ENCODE data around the gene CDKN2A.

CDKN2A gene

GRCh38 chr9:21993893-21994555, at the start of gene CDKN2A:
Gene CDKN2A, minus strand, starts transcription at chr9:21994392.
- DNase-seq: no peak

DNA sequence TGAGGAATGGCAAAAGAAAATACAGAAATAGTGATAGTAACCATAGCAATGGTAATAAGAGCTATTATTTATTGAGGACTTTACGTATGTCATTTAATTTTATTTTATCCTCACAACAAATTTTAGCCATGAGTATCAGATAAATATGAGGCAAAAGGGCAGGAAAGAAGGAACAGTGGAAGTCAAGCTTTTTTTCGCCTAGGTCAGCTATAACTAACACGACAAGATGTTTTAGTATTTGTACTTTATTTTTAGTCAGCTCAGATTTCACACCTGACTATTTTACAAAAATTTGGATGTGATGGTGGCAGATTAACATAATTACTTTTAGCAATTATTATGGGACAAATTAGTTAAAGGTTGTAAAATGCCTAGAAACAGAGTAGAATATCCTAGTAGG, 49.7 kb upstream of the CDKN2A start:
- no peak for DNase-seq

GRCh38 chr9:22041775-22042174, 47.6 kb upstream of the CDKN2A start:
- no peak for DNase-seq

- no peak for DNase-seq
These were observed 47.2 kb upstream of the CDKN2A start for GRCh38 chr9:22041344-22041743.

DNA sequence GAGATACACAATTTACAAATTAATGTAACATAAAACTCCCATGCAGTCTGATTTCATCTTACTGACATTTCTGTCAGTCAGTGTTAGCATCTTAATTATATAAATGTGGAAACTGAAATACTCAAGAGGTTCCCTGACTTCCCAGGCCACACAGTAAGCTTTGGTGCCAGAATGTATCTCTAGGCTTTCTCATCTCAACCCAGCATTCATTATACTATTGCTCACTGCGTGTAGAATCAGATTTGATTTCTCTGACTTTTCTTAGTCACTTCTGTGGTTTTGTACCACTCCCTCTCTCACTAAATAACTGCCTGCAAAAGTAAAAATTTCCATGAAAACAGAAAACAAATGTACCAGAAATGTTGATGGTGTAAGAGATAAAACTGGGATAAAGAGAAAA, 46.6 kb upstream of the CDKN2A start:
- DNase-seq: no peak

- no peak for DNase-seq
These were observed 45.1 kb upstream of the CDKN2A start for GRCh38 chr9:22039258-22039657.

- DNase-seq: peak; percentile 18
These were observed 43.9 kb upstream of the CDKN2A start for GRCh38 chr9:22037954-22038690.

GRCh38 chr9:22036866-22037626, 42.9 kb upstream of the CDKN2A start:
- no peak for DNase-seq

GRCh38 chr9:22035591-22036011, 41.4 kb upstream of the CDKN2A start:
- no peak for DNase-seq

GRCh38 chr9:22033012-22033630, 38.9 kb upstream of the CDKN2A start:
- no peak for DNase-seq

DNA sequence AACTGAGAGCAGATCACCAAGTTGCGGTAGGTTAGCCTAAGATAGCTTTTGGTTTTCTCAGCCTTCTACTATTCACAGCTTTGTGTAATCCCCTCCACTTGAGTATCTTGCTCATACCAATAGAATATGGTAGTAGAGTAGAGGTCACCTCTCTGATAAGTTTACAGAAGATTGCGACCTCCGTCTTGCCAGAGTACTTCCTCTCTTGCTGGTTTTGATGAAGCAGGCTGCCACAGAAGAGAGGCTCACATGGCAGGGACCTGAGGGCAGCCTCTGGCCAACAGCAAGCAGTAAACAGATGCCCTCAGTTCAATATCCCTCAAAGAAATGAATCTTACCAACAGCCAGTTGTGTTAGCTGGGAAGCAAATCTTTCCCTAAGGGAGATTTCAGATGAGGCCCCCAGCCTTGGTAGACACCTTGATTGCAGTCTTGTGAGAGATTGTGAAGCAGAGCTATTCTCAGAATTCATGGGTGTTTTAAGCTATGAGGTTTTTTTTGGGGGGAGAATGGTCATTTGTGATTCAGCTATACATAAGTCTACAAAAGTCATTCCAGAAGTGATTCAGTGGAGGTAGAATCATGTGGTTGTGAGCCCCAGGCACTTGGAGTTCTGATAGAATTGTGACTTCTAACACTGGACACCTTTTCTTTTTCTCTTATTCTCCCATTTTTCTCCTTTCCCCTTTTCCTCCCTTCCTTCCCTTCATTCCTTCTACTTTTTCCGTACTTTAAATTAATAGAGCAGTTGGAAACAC, 37.6 kb upstream of the CDKN2A start:
- no peak for DNase-seq

DNA sequence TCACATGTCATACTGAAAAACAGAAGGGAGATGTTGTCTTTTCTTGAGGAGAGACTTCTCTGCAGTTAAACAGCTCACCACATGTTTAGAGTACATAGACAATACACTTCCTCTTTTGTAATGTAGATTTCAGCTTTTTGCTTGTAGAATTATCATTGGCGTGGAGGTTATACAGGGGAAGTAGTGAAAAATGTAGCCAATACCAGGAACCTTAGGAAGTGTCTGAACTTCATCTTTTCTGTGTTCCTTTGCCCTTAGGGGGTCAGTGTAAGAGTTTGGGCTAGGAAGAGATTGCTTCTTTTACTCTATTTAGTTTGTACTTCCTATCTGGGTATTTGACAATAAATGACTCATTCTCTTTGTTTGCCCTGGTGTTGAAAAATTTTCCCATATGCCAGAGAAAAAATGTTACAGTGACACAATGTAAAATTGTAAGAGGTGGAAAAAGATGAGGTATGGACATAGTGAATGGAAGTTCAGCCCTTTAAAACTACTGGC, 36.0 kb upstream of the CDKN2A start:
- no peak for DNase-seq

GRCh38 chr9:22029231-22029630, 35.0 kb upstream of the CDKN2A start:
- DNase-seq: no peak

DNA sequence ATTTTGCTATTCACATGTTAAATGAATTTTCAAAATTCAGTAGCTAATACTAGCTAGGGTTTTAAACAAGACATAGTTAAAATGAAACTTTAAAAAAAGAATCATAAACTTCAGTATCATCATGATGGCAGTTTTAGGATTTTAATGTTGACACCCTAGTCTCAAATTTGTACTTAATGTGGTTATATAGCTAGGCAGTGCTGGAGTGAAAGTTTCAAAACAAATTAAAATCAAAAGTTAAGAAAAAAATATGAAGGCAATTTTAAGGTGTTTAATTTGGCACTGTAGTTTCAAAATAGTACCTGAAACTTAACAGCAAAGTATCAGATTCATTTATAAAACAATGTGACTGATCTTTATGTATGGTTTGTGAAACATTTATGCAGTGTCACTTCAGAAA, 34.2 kb upstream of the CDKN2A start:
- no peak for DNase-seq

- DNase-seq: no peak
These were observed 32.5 kb upstream of the CDKN2A start for GRCh38 chr9:22026696-22027095.

GRCh38 chr9:22022396-22022795, 28.2 kb upstream of the CDKN2A start:
- DNase-seq: no peak

- no peak for DNase-seq
These were observed 16.9 kb upstream of the CDKN2A start for GRCh38 chr9:22010866-22011625.

DNA sequence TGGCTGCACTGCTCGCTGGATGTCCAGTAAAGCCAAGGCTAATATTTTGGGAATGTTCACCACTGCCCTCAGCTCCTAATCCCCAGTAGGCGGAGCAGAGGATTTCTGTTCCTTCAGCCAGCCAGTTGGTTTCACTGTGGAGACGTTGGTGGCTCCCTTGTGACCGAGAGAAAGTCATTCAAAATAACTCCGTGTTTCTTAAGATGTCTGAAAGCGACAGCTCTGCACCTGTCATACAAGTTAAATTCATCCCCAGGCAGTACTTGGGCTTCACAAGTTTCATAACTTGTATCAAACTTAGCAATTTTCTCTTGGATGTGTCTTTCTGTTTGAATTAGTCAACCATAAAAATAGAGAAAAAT, 15.3 kb upstream of the CDKN2A start:
- no peak for DNase-seq

DNA sequence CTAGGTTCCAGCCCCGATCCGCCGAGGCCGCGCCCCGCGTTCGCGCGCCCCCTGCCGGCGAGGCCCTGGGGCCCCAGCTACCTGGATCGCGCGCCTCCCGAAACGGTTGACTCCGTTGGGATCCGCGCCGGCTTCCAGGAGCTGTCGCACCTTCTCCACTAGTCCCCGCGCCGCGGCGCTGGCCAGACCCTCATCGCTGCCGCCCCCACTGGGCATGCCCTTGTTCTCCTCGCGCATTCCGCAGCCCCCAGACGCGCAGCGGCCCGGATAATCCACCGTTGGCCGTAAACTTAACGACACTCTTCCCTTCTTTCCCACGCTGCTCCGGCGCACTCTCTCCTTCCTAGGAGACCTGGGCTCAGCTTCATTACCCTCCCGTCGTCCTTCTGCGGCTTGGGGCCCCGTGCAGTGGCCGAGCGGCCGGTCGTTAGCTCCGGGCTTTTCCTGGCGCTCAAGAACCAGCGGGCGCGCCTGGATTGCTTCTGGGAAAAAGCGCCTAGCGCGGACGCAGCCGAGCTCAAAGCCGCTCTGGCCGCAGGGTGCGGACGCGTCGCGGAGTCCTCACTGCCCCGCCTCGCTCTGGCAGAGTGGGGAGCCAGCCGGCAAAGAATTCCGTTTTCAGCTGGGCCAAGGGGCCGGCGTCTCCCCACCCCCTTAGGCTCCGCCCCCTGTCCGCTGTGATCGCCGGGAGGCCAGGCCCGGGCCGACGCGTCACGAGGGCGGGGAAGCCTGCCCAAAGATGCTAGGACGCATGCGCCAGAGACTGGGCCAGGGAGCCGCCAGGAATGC, 14.7 kb upstream of the CDKN2A start, which contains the start of gene CDKN2B:
CDKN2B (minus strand) TSS at position 589 of the 789 bp plus-strand sequence; CDS start at position 237, 352 bp downstream.
- peak; percentile 94 for DNase-seq

GRCh38 chr9:22008384-22008716, 14.2 kb upstream of the CDKN2A start:
- DNase-seq: no peak
